Measurements from ENCODE around the gene PPP3CA. TPM values are rescaled to one million over a fixed set of nuclear protein-coding genes. Genes with fewer than 3 reads are reported as not detected.

PPP3CA gene
- total and polyA plus RNA-seq, 2 of the 13 experiments (the other 11 are each of a cell fraction or from before 2014, with no cell fraction given): 4.8 to 13.2 TPM

- ChIA-PET POLR2A (no interaction called here), CTCF (ENCODE audit: low intra/inter-chr PET ratio, low total read pairs) (no interaction called here)
- TF ChIP-seq ARHGAP35 (CRISPR knock-in tag; IDR thresholded peaks at IDR 0.05; ENCODE audit: borderline replicate concordance) (no peak), MAFK (conservative IDR thresholded peaks at IDR 0.05 in 1 of 2, IDR thresholded peaks at IDR 0.05 in 1 of 2; ENCODE audit: low read length in 2 of 2) (peak; percentile 67 to 87), MAFF (IDR thresholded peaks at IDR 0.05; ENCODE audit: low read depth, low read length) (peak; percentile 71; the same call in 1 of the 2 replicates), NR0B2 (CRISPR knock-in tag; IDR thresholded peaks at IDR 0.05) (no peak)
These were observed 24.6 kb downstream of the PPP3CA start for GRCh38 chr4:101322743-101323142.

GRCh38 chr4:101321481-101322042 lies 25.8 kb downstream of the PPP3CA start:
- H4K20me1 ChIP-seq (ENCODE audit: insufficient read depth, low read length): no peaks in the 10 kb centered on the region
- DNase-seq (ENCODE audit: low spot score) (no peak), ATAC-seq (no peak), FAIRE-seq (no peak)
- POLR2A ChIA-PET: no interaction called here
- no peak overlapping the region for H3K9ac ChIP-seq (ENCODE audit: insufficient read depth, low read depth, low read length)
- 90% methylated on average over 4 of the region's 4 CpGs for WGBS (ENCODE audit: low lambda C conversion rate)
- no peaks in the 10 kb centered on the region for H3K36me3 ChIP-seq (replicated peaks in 1 of 2; ENCODE audit: control insufficient read depth in 1 of 2, insufficient read depth in 2 of 2, low read length in 2 of 2)
- H2AFZ ChIP-seq (ENCODE audit: low read length): no peak overlapping the region
- no peak overlapping the region for H3K4me3 ChIP-seq (replicated peaks in 1 of 3; ENCODE audit: insufficient read depth in 1 of 3, low read depth in 2 of 3, low read length in 3 of 3)
- H3K27ac ChIP-seq (ENCODE audit: extremely low read length, insufficient read depth, low read length): no peak overlapping the region
- peaks cover 6% of the 10 kb centered on the region for H3K79me2 ChIP-seq (ENCODE audit: insufficient read depth, low read length)
- in situ Hi-C loops (cut with HindIII; ENCODE audit: extremely low pct_ligation_motif_present, low pct_unique_long_range_greater_than_20kb): no loop called here
- intact Hi-C loops (cut with micrococcal nuclease; ENCODE audit: unreplicated experiment): no loop called here
- H3K4me2 ChIP-seq (ENCODE audit: low read depth, low read length): no peak overlapping the region
- H3K9me3 ChIP-seq (ENCODE audit: low read length): no peaks in the 10 kb centered on the region
- H3K27me3 ChIP-seq (ENCODE audit: control insufficient read depth in 1 of 2, insufficient read depth in 2 of 2, low read length in 2 of 2): no peaks in the 10 kb centered on the region
- H3K4me1 ChIP-seq (ENCODE audit: insufficient read depth, low read length): no peaks in the 10 kb centered on the region; the same call in 1 of the 2 replicates
- CTCF ChIA-PET (ENCODE audit: low intra/inter-chr PET ratio, low total read pairs): no interaction called here
- BruUV-seq (replicated peaks): no TSS peak
- no peak for TF ChIP-seq ESRRA (CRISPR knock-in tag; IDR thresholded peaks at IDR 0.05; ENCODE audit: low read depth)
- TF ChIP-seq HHEX (CRISPR knock-in tag; IDR thresholded peaks at IDR 0.05): no peak

More at GRCh38 chr4:101322743-101323142, 24.6 kb downstream of the PPP3CA start:
- Histone ChIP-seq H3K27ac (ENCODE audit: extremely low read length, insufficient read depth, low read length) (no peak overlapping the region), H3K4me1 (ENCODE audit: insufficient read depth, low read length) (no peaks in the 10 kb centered on the region; the same call in 1 of the 2 replicates), H3K9me3 (ENCODE audit: low read length) (no peaks in the 10 kb centered on the region), H3K36me3 (replicated peaks in 1 of 2; ENCODE audit: control insufficient read depth in 1 of 2, insufficient read depth in 2 of 2, low read length in 2 of 2) (no peaks in the 10 kb centered on the region), H2AFZ (ENCODE audit: low read length) (no peak overlapping the region), H3K4me2 (ENCODE audit: low read depth, low read length) (no peak overlapping the region), H3K27me3 (ENCODE audit: control insufficient read depth in 1 of 2, insufficient read depth in 2 of 2, low read length in 2 of 2) (no peaks in the 10 kb centered on the region), H3K9ac (ENCODE audit: insufficient read depth, low read depth, low read length) (no peak overlapping the region), H4K20me1 (ENCODE audit: insufficient read depth, low read length) (no peaks in the 10 kb centered on the region), H3K79me2 (ENCODE audit: insufficient read depth, low read length) (peaks cover 6% of the 10 kb centered on the region), H3K4me3 (replicated peaks in 1 of 3; ENCODE audit: insufficient read depth in 1 of 3, low read depth in 2 of 3, low read length in 3 of 3) (no peak overlapping the region)
- ATAC-seq (no peak), DNase-seq (ENCODE audit: low spot score) (no peak), FAIRE-seq (no peak)
- no TSS peak for BruUV-seq (replicated peaks)
- WGBS (ENCODE audit: low lambda C conversion rate): 100% methylated on average over 1 of the region's 1 CpG
- in situ Hi-C loops (cut with HindIII; ENCODE audit: extremely low pct_ligation_motif_present, low pct_unique_long_range_greater_than_20kb) (no loop called here), intact Hi-C loops (cut with micrococcal nuclease; ENCODE audit: unreplicated experiment) (no loop called here)
